Large intestine (tissue), 3 donors: ENCODE measurements around the gene QRICH2. TPM values are rescaled to one million over a fixed set of nuclear protein-coding genes. Genes with fewer than 3 reads are reported as not detected.
"Not testable (repeated sequence)": the region's sequence is repeated elsewhere in the genome, so short reads cannot be mapped to it uniquely, and the experiment has no call there.

ENCODE experiments used
- DNase-seq, 2 donors: peaks; one replicate each; pipeline versions ENCODE4 v3.0.0 to v3.0.0-alpha.2; 2013
- H3K27ac ChIP-seq: one replicate; pipeline ENCODE4 v1.5.1; 2013; ENCODE audit warnings: low read length
- H3K27me3 ChIP-seq: 2 replicates; pipeline ENCODE4 v1.6.1; 2013; ENCODE audit warnings: low read length; ENCODE audit not compliant: control insufficient read depth, insufficient read depth
- H3K36me3 ChIP-seq: 2 replicates; pipeline ENCODE4 v1.6.1; 2013; ENCODE audit warnings: low read length; ENCODE audit not compliant: control insufficient read depth, insufficient read depth
- H3K4me1 ChIP-seq: one replicate; pipeline ENCODE4 v1.6.1; 2013; ENCODE audit warnings: low read length; ENCODE audit not compliant: control insufficient read depth, insufficient read depth
- H3K4me3 ChIP-seq: one replicate; pipeline ENCODE4 v1.5.1; 2013; ENCODE audit warnings: low read length
- H3K9me3 ChIP-seq: one replicate; pipeline ENCODE4 v1.6.1; 2013; ENCODE audit warnings: mild to moderate bottlenecking, low read depth, low read length, moderate library complexity; ENCODE audit not compliant: control insufficient read depth
- WGBS: methylation state at CpG from one replicate; pipeline ENCODE4 v1.1.5; 2013; ENCODE audit warnings: low lambda C conversion rate; ENCODE audit not compliant: insufficient coverage; 5-methylcytosine and 5-hydroxymethylcytosine counted together
- polyA plus RNA-seq: library from polyadenylated mRNA; unstranded; fragments of 120-200 nt; gene quantifications from one replicate; pipeline ENCODE4 v1.2.1, GENCODE V29; 2013

QRICH2 gene
- polyA plus RNA-seq, 1 donor: 3.1 TPM

DNA sequence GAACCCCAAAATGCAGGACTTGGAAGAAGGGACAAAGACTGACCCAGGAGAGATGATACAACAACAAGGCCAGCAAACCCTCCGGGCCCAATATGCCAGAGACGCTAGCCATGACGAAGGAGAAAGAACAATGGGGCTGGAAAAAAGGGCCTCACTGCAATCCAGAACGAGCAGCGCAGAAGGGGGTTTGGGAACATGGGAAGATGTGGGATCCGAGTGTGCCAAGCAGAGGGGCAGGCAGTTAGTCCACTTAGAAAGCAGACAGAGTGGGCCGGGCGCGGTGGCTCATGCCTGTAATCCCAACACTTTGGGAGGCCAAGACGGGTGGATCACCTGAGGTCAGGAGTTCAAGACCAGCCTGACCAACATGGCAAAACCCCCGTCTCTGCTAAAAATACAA lies 38.9 kb upstream of the QRICH2 start:
- not testable (repeated sequence) for H3K4me3 ChIP-seq, H3K9me3 ChIP-seq, DNase-seq, H3K4me1 ChIP-seq, H3K27ac ChIP-seq, H3K27me3 ChIP-seq
- H3K36me3 ChIP-seq: peaks cover 30% of the 10 kb centered on the region
- no CpG with 5 or more reads among the region's 11 CpGs for WGBS

GRCh38 chr17:76345377-76345974 lies 37.4 kb upstream of the QRICH2 start:
- 100% methylated on average over 1 of the region's 14 CpGs for WGBS
- peaks cover 33% of the 10 kb centered on the region for H3K36me3 ChIP-seq
- no peaks in the 10 kb centered on the region for H3K27me3 ChIP-seq
- no peak overlapping the region for H3K27ac ChIP-seq
- H3K4me3 ChIP-seq: no peak overlapping the region
- H3K9me3 ChIP-seq: no peaks in the 10 kb centered on the region
- no peaks in the 10 kb centered on the region for H3K4me1 ChIP-seq
- DNase-seq: no peak

GRCh38 chr17:76343106-76343505 lies 35.0 kb upstream of the QRICH2 start:
- no peak for DNase-seq
- H3K36me3 ChIP-seq: peaks cover 33% of the 10 kb centered on the region
- H3K4me3 ChIP-seq: no peak overlapping the region
- 100% methylated on average over 2 of the region's 7 CpGs for WGBS
- H3K27me3 ChIP-seq: no peaks in the 10 kb centered on the region
- H3K27ac ChIP-seq: no peak overlapping the region
- H3K9me3 ChIP-seq: no peaks in the 10 kb centered on the region
- no peaks in the 10 kb centered on the region for H3K4me1 ChIP-seq

DNA sequence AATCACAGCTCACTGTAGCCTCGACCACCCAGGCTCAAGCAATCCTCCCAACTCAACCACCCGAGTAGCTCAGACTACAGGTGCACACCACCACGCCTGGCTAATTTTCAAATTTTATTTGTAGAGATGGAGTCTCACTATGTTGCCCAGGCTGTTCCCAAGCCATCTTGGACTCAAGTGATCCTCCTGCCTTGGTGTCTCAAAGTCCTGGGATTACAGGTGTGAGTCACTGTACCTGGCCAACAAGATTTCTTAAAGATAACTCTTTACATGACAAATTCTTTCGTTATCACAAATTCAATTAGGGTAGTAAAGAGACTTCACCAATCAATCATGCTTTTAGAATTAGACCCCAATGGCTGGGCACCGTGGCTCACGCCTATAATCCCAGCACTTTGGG lies 33.2 kb upstream of the QRICH2 start:
- Histone ChIP-seq H3K27ac (no peak overlapping the region), H3K9me3 (no peaks in the 10 kb centered on the region), H3K4me1 (no peaks in the 10 kb centered on the region), H3K27me3 (no peaks in the 10 kb centered on the region), H3K4me3 (no peak overlapping the region), H3K36me3 (peaks cover 24% of the 10 kb centered on the region)
- DNase-seq: no peak
- no CpG with 5 or more reads among the region's 6 CpGs for WGBS

DNA sequence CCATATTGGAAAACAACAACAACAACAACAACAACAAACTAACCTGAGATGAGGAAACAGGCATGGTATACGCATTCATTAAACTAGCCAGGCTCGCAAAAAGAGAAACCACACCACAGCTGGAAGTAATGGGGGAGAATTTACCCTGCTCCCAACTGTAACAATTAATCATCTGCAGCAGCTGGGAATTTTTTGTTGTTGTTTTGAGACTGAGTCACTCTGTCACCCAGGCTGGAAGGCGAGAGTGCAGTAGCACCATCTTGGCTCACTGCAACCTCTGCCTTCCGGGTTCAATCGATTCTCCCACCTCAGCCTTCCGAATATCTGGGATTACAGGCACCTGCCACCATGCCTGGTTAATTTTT lies 29.3 kb upstream of the QRICH2 start:
- no CpG with 5 or more reads among the region's 6 CpGs for WGBS
- no peaks in the 10 kb centered on the region for H3K27me3 ChIP-seq
- no peaks in the 10 kb centered on the region for H3K4me1 ChIP-seq
- no peak overlapping the region for H3K4me3 ChIP-seq
- peaks cover 7% of the 10 kb centered on the region for H3K36me3 ChIP-seq
- H3K27ac ChIP-seq: no peak overlapping the region
- no peaks in the 10 kb centered on the region for H3K9me3 ChIP-seq
- DNase-seq: no peak

DNA sequence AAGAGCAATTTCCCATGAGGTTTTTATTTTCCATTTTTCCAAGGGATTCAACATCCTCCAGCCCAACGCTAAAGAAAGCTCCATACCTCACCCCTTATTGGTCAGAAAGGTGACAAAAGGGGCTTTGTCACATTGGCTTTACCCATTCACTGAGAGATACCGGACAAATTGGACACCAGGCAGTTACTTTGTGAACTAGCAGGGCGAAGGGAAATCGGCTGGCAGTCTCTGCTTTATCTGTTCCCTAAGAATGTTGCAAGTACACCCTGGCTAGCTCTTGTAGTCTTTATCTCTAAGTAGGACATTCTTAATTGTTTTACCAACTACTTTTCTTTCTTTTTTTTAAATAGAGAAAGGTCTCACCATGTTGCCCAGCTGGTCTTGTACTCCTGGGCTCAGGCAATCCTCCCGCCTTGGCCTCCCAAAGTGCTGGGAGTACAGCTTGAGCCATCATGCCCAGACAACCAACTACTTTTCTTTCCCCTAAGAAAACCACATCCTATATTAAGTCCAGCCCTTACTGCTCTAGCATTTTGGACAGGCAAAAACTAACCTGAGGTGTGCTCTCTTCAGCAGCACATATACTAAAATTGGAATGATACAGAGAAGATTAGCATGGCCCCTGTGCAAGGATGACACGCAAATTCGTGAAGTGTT lies 28.8 kb upstream of the QRICH2 start:
- peaks cover 9% of the 10 kb centered on the region for H3K36me3 ChIP-seq
- no peak overlapping the region for H3K4me3 ChIP-seq
- no peak overlapping the region for H3K27ac ChIP-seq
- DNase-seq: no peak
- H3K4me1 ChIP-seq: no peaks in the 10 kb centered on the region
- H3K27me3 ChIP-seq: no peaks in the 10 kb centered on the region
- no peaks in the 10 kb centered on the region for H3K9me3 ChIP-seq
- WGBS: no CpG with 5 or more reads among the region's 7 CpGs

- no peaks in the 10 kb centered on the region for H3K4me1 ChIP-seq
- no peaks in the 10 kb centered on the region for H3K9me3 ChIP-seq
- H3K4me3 ChIP-seq: no peak overlapping the region
- WGBS: 100% methylated on average over 1 of the region's 9 CpGs
- DNase-seq: no peak
- no peaks in the 10 kb centered on the region for H3K27me3 ChIP-seq
- H3K36me3 ChIP-seq: peaks cover 10% of the 10 kb centered on the region
- no peak overlapping the region for H3K27ac ChIP-seq
Observed at GRCh38 chr17:76335716-76336381, 27.8 kb upstream of the QRICH2 start.

GRCh38 chr17:76333673-76334505 lies 25.8 kb upstream of the QRICH2 start:
- H3K4me3 ChIP-seq: no peak overlapping the region
- 100% methylated on average over 1 of the region's 11 CpGs for whole genome bisulfite sequencing
- DNase-seq: no peak
- peaks cover 17% of the 10 kb centered on the region for H3K36me3 ChIP-seq
- no peaks in the 10 kb centered on the region for H3K4me1 ChIP-seq
- H3K9me3 ChIP-seq: no peaks in the 10 kb centered on the region
- no peaks in the 10 kb centered on the region for H3K27me3 ChIP-seq
- H3K27ac ChIP-seq: no peak overlapping the region

DNA sequence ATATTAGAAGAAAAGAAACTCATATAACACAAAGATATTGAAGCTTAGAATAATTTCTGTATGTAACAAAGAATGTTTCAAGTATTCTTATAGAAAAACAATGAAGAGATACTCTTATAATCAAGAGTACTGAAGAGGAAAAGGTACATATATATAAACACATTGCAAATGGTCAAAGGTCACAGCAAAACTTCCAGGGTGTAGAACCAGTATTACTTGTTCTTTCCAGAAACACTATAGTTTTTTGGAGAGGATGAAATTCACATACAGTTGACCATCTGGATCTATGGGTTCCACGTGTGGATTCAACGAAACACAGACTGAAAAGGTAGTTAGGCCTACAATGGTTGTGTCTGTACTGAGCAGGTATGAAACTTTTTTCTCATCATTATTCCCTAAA lies 23.0 kb upstream of the QRICH2 start:
- Histone ChIP-seq H3K4me1 (no peaks in the 10 kb centered on the region), H3K27me3 (no peaks in the 10 kb centered on the region), H3K9me3 (no peaks in the 10 kb centered on the region), H3K4me3 (no peak overlapping the region), H3K27ac (no peak overlapping the region), H3K36me3 (peaks cover 29% of the 10 kb centered on the region)
- WGBS: no CpG with 5 or more reads among the region's 2 CpGs
- peak in 1 of 2 donors; percentile 48 for DNase-seq

GRCh38 chr17:76329664-76330063 lies 21.6 kb upstream of the QRICH2 start:
- DNase-seq: no peak
- H3K9me3 ChIP-seq: no peaks in the 10 kb centered on the region
- no peak overlapping the region for H3K4me3 ChIP-seq
- peaks cover 29% of the 10 kb centered on the region for H3K36me3 ChIP-seq
- WGBS: 100% methylated on average over 1 of the region's 8 CpGs
- no peaks in the 10 kb centered on the region for H3K27me3 ChIP-seq
- no peak overlapping the region for H3K27ac ChIP-seq
- H3K4me1 ChIP-seq: no peaks in the 10 kb centered on the region
